ENCODE measurements around the gene ZFHX2. TPM values are rescaled to one million over a fixed set of nuclear protein-coding genes. Genes with fewer than 3 reads are reported as not detected.

Gene ZFHX2
- total RNA-seq, 1 donor from 2014 or later, result 0.81 TPM

GRCh38 chr14:23536494-23536893 lies 15.1 kb downstream of the ZFHX2 start:
- no peak for DNase-seq (ENCODE audit: low read depth)
- TF ChIP-seq CTCF (conservative IDR thresholded peaks at IDR 0.05; ENCODE audit: low read depth, low read length), result no peak

GRCh38 chr14:23535943-23536342 lies 15.6 kb downstream of the ZFHX2 start:
- no peak for DNase-seq (ENCODE audit: low read depth)
- TF ChIP-seq CTCF (conservative IDR thresholded peaks at IDR 0.05; ENCODE audit: low read depth, low read length), result no peak
- no peak overlapping the region for H3K4me3 ChIP-seq (ENCODE audit: low read depth, low read length)

More at GRCh38 chr14:23536494-23536893, 15.1 kb downstream of the ZFHX2 start:
- H3K4me3 ChIP-seq (ENCODE audit: low read depth, low read length), result no peak overlapping the region

- H3K4me3 ChIP-seq (ENCODE audit: low read depth, low read length), result no peak overlapping the region
- TF ChIP-seq CTCF (conservative IDR thresholded peaks at IDR 0.05; ENCODE audit: low read depth, low read length), result no peak
Observed at GRCh38 chr14:23533652-23534435, 17.7 kb downstream of the ZFHX2 start.

GRCh38 chr14:23532658-23533057 lies 18.9 kb downstream of the ZFHX2 start:
- no peak overlapping the region for H3K4me3 ChIP-seq (ENCODE audit: low read depth, low read length)
- no peak for TF ChIP-seq CTCF (conservative IDR thresholded peaks at IDR 0.05; ENCODE audit: low read depth, low read length)
- DNase-seq (ENCODE audit: low read depth), result no peak

More at GRCh38 chr14:23533652-23534435, 17.7 kb downstream of the ZFHX2 start:
- no peak for DNase-seq (ENCODE audit: low read depth)

- no peak overlapping the region for H3K4me3 ChIP-seq (ENCODE audit: low read depth, low read length)
- DNase-seq (ENCODE audit: low read depth), result no peak
- no peak for TF ChIP-seq CTCF (conservative IDR thresholded peaks at IDR 0.05; ENCODE audit: low read depth, low read length)
Observed at GRCh38 chr14:23531391-23531790, 20.2 kb downstream of the ZFHX2 start.

- no peak overlapping the region for H3K4me3 ChIP-seq (ENCODE audit: low read depth, low read length)
- no peak for TF ChIP-seq CTCF (conservative IDR thresholded peaks at IDR 0.05; ENCODE audit: low read depth, low read length)
- DNase-seq (ENCODE audit: low read depth), result no peak
Observed at GRCh38 chr14:23530375-23531055, 21.1 kb downstream of the ZFHX2 start.
